AG10803 (cell line): Measurements from ENCODE around the gene CHN2.

Experiments
- DNase-seq: peaks from one replicate; pipeline ENCODE4 v3.0.0; 2010; ENCODE audit warnings: low read depth
- H3K4me3 ChIP-seq: 2 replicates; pipeline ENCODE4 v1.5.1; 2011; ENCODE audit warnings: mild to moderate bottlenecking, low read length, control low read depth
- TF ChIP-seq, protein P1 (sequence below): conservative IDR thresholded peaks from 2 replicates; pipeline ENCODE4 v1.5.1; 2011; ENCODE audit warnings: mild to moderate bottlenecking, low read length, control low read depth, inconsistent platforms

Gene CHN2

DNA sequence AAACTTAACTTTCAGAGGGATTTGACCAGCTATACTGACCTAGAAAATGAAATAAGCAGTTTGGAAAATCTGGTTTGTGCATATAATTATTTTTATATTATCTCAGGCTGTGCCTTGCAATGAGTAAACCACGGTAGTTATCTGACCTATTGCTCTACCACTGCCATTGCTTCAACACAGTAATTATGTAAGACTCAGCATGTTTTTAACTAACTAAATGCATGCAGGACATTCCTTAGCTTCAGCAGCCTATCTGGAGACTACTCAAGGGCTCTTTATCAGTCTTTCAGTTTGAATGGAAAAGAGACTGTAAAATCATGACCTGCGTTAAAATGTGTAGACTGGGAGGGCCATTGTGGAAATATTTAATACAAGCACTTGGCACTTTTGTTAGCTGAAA lies 22.5 kb downstream of the CHN2 start:
- TF ChIP-seq, protein P1, sequence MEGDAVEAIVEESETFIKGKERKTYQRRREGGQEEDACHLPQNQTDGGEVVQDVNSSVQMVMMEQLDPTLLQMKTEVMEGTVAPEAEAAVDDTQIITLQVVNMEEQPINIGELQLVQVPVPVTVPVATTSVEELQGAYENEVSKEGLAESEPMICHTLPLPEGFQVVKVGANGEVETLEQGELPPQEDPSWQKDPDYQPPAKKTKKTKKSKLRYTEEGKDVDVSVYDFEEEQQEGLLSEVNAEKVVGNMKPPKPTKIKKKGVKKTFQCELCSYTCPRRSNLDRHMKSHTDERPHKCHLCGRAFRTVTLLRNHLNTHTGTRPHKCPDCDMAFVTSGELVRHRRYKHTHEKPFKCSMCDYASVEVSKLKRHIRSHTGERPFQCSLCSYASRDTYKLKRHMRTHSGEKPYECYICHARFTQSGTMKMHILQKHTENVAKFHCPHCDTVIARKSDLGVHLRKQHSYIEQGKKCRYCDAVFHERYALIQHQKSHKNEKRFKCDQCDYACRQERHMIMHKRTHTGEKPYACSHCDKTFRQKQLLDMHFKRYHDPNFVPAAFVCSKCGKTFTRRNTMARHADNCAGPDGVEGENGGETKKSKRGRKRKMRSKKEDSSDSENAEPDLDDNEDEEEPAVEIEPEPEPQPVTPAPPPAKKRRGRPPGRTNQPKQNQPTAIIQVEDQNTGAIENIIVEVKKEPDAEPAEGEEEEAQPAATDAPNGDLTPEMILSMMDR, result no peak
- H3K4me3 ChIP-seq, result no peak overlapping the region
- no peak for DNase-seq

DNA sequence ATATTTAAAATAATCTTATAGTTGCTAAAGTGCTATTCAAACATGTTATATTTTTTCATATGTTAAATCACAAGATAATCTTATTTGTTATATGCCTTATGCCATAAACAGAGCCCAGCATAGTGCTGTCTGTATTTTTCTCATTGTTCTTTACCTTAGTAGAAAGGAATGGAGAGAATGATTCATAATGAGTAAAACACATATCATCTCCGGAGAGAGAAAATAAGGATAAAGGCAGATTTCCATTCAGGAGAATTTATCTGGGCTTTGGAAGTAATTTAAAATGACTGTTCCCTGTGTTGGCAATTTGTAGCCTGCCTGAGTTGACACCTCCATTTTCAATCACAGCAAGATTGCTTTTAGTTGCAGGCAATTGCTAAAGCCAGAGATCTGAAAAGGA lies 30.2 kb downstream of the CHN2 start:
- DNase-seq, result no peak
- H3K4me3 ChIP-seq, result no peak overlapping the region
- TF ChIP-seq, protein P1, result no peak

- no peak overlapping the region for H3K4me3 ChIP-seq
- TF ChIP-seq, protein P1, result no peak
- DNase-seq, result no peak
Observed at GRCh38 chr7:29228289-29229011, 33.9 kb downstream of the CHN2 start.

DNA sequence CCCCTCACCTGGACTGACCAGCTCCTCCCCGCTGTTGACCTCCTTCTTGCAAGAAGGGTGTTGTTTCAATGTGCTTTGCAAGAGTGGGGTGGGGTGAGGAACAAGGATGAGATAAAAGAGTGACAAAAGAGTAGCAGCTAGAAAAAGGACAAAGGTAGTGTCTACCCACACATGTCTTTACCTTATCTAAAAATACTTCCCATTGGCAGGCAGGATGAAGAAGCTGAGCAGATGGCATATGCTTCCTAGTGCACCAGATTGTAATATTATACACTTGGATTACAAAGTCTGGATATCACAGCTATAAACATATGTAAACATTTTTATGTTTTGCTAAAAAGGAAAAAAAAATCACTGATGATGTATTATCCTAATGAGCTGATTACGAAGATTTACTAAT lies 34.5 kb downstream of the CHN2 start:
- TF ChIP-seq, protein P1, result no peak
- no peak for DNase-seq
- H3K4me3 ChIP-seq, result no peak overlapping the region

GRCh38 chr7:29229946-29230345 lies 35.4 kb downstream of the CHN2 start:
- TF ChIP-seq, protein P1, result no peak
- H3K4me3 ChIP-seq, result no peak overlapping the region
- no peak for DNase-seq

- no peak overlapping the region for H3K4me3 ChIP-seq
- DNase-seq, result no peak
- TF ChIP-seq, protein P1, result no peak
Observed at GRCh38 chr7:29230871-29231345, 36.3 kb downstream of the CHN2 start.

GRCh38 chr7:29231671-29232232 lies 37.2 kb downstream of the CHN2 start:
- no peak for DNase-seq
- no peak overlapping the region for H3K4me3 ChIP-seq
- TF ChIP-seq, protein P1, result no peak
